Testis (tissue), 2 donors: Measurements from ENCODE around the gene ZNF529.

ENCODE experiments used
- POLR2A ChIP-seq: fragments of 450-650 bp; IDR thresholded peaks from one replicate; pipeline ENCODE4 v1.6.1; 2017; ENCODE audit warnings: antibody characterized with exemption, mild to moderate bottlenecking, moderate library complexity
- TF ChIP-seq, protein P1 (sequence below), 3 experiments: fragments of 450-650 bp in 2 of 3; fragments of 200-600 bp in 1 of 3; sonication (generic) in 1 of 3; IDR thresholded peaks; one replicate each; pipeline ENCODE4 v1.5.1; 2016 to 2019; ENCODE audit warnings: antibody characterized with exemption in 3 of 3, mild to moderate bottlenecking in 2 of 3, moderate library complexity in 1 of 3

DNA sequence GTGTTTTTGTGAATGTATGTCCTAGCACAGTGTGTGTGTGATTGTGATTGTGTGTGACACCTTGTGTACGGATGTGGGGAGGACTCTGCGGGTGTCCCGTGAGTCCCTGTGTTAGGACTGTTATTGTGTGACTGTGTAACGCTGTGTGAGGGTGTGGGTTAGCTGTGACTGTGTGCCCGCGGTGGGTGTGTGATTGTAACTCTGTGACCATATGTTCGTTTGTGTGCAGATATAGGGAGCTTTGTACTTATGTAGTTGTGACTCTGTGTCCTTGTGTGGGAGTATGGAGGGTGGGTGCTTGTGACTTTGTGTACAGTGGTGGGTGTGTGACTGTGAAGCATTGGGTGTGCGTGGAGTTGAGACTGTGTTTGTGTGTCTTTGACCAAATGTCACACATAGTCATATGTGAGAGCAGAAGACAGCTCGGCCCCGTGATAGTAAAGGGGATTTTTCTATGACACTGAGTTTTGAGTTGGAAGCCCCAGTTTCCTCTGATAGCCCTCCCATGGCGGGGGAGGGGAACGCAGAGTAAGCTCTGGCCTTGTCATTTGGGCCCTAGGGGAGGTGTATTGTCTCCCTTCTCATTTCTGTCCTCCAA lies 44.1 kb downstream of the ZNF529 start:
- TF ChIP-seq, protein P1, sequence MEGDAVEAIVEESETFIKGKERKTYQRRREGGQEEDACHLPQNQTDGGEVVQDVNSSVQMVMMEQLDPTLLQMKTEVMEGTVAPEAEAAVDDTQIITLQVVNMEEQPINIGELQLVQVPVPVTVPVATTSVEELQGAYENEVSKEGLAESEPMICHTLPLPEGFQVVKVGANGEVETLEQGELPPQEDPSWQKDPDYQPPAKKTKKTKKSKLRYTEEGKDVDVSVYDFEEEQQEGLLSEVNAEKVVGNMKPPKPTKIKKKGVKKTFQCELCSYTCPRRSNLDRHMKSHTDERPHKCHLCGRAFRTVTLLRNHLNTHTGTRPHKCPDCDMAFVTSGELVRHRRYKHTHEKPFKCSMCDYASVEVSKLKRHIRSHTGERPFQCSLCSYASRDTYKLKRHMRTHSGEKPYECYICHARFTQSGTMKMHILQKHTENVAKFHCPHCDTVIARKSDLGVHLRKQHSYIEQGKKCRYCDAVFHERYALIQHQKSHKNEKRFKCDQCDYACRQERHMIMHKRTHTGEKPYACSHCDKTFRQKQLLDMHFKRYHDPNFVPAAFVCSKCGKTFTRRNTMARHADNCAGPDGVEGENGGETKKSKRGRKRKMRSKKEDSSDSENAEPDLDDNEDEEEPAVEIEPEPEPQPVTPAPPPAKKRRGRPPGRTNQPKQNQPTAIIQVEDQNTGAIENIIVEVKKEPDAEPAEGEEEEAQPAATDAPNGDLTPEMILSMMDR (IDR thresholded peaks at IDR 0.05), result no peak
- TF ChIP-seq POLR2A, result no peak
